ENCODE data around the gene IGF2R.

Gene IGF2R

GRCh38 chr6:160063771-160064413 lies 95.0 kb downstream of the IGF2R start:
- peaks cover 2% of the 10 kb centered on the region for H3K9me3 ChIP-seq (ENCODE audit: low read length)
- H3K36me3 ChIP-seq (ENCODE audit: insufficient read depth, low read length), result peaks cover 80% of the 10 kb centered on the region
- H3K4me1 ChIP-seq (ENCODE audit: insufficient read depth, low read length), result no peaks in the 10 kb centered on the region
- no peak overlapping the region for H2AFZ ChIP-seq (ENCODE audit: low read depth, low read length)
- H3K27me3 ChIP-seq (ENCODE audit: insufficient read depth, low read length), result no peaks in the 10 kb centered on the region
- no peak overlapping the region for H3K4me3 ChIP-seq (ENCODE audit: low read length)

GRCh38 chr6:160065200-160065599 lies 96.3 kb downstream of the IGF2R start:
- Histone ChIP-seq H2AFZ (ENCODE audit: low read depth, low read length) (no peak overlapping the region), H3K4me1 (ENCODE audit: insufficient read depth, low read length) (no peaks in the 10 kb centered on the region), H3K4me3 (ENCODE audit: low read length) (no peak overlapping the region), H3K9me3 (ENCODE audit: low read length) (peaks cover 2% of the 10 kb centered on the region), H3K36me3 (ENCODE audit: insufficient read depth, low read length) (peaks cover 80% of the 10 kb centered on the region), H3K27me3 (ENCODE audit: insufficient read depth, low read length) (no peaks in the 10 kb centered on the region)

- no peak overlapping the region for H3K4me3 ChIP-seq (ENCODE audit: low read length)
- H3K27me3 ChIP-seq (ENCODE audit: insufficient read depth, low read length), result no peaks in the 10 kb centered on the region
- H3K9me3 ChIP-seq (ENCODE audit: low read length), result peaks cover 2% of the 10 kb centered on the region
- peaks cover 81% of the 10 kb centered on the region for H3K36me3 ChIP-seq (ENCODE audit: insufficient read depth, low read length)
- H2AFZ ChIP-seq (ENCODE audit: low read depth, low read length), result no peak overlapping the region
- no peaks in the 10 kb centered on the region for H3K4me1 ChIP-seq (ENCODE audit: insufficient read depth, low read length)
These were observed 98.7 kb downstream of the IGF2R start for GRCh38 chr6:160067564-160067963.

- Histone ChIP-seq H3K27me3 (ENCODE audit: insufficient read depth, low read length) (no peaks in the 10 kb centered on the region), H3K36me3 (ENCODE audit: insufficient read depth, low read length) (peaks cover 85% of the 10 kb centered on the region), H3K9me3 (ENCODE audit: low read length) (peaks cover 2% of the 10 kb centered on the region), H3K4me1 (ENCODE audit: insufficient read depth, low read length) (no peaks in the 10 kb centered on the region), H2AFZ (ENCODE audit: low read depth, low read length) (no peak overlapping the region), H3K4me3 (ENCODE audit: low read length) (no peak overlapping the region)
These were observed 99.5 kb downstream of the IGF2R start for GRCh38 chr6:160068346-160068745.

GRCh38 chr6:160069050-160069454 lies 100.2 kb downstream of the IGF2R start:
- no peaks in the 10 kb centered on the region for H3K27me3 ChIP-seq (ENCODE audit: insufficient read depth, low read length)
- H3K9me3 ChIP-seq (ENCODE audit: low read length), result peaks cover 2% of the 10 kb centered on the region
- H3K4me1 ChIP-seq (ENCODE audit: insufficient read depth, low read length), result no peaks in the 10 kb centered on the region
- no peak overlapping the region for H2AFZ ChIP-seq (ENCODE audit: low read depth, low read length)
- peaks cover 86% of the 10 kb centered on the region for H3K36me3 ChIP-seq (ENCODE audit: insufficient read depth, low read length)
- H3K4me3 ChIP-seq (ENCODE audit: low read length), result no peak overlapping the region

GRCh38 chr6:160069459-160069858 lies 100.6 kb downstream of the IGF2R start:
- no peaks in the 10 kb centered on the region for H3K4me1 ChIP-seq (ENCODE audit: insufficient read depth, low read length)
- peaks cover 2% of the 10 kb centered on the region for H3K9me3 ChIP-seq (ENCODE audit: low read length)
- H2AFZ ChIP-seq (ENCODE audit: low read depth, low read length), result no peak overlapping the region
- H3K36me3 ChIP-seq (ENCODE audit: insufficient read depth, low read length), result peaks cover 84% of the 10 kb centered on the region
- H3K27me3 ChIP-seq (ENCODE audit: insufficient read depth, low read length), result no peaks in the 10 kb centered on the region
- no peak overlapping the region for H3K4me3 ChIP-seq (ENCODE audit: low read length)

GRCh38 chr6:160070427-160070826 lies 101.5 kb downstream of the IGF2R start:
- H3K27me3 ChIP-seq (ENCODE audit: insufficient read depth, low read length), result no peaks in the 10 kb centered on the region
- no peak overlapping the region for H3K4me3 ChIP-seq (ENCODE audit: low read length)
- H3K36me3 ChIP-seq (ENCODE audit: insufficient read depth, low read length), result peaks cover 84% of the 10 kb centered on the region

GRCh38 chr6:160070831-160071230 lies 101.9 kb downstream of the IGF2R start:
- no peak overlapping the region for H2AFZ ChIP-seq (ENCODE audit: low read depth, low read length)
- peaks cover 88% of the 10 kb centered on the region for H3K36me3 ChIP-seq (ENCODE audit: insufficient read depth, low read length)
- no peaks in the 10 kb centered on the region for H3K27me3 ChIP-seq (ENCODE audit: insufficient read depth, low read length)
- no peaks in the 10 kb centered on the region for H3K4me1 ChIP-seq (ENCODE audit: insufficient read depth, low read length)
- no peak overlapping the region for H3K4me3 ChIP-seq (ENCODE audit: low read length)
- no peaks in the 10 kb centered on the region for H3K9me3 ChIP-seq (ENCODE audit: low read length)

More at GRCh38 chr6:160070427-160070826, 101.5 kb downstream of the IGF2R start:
- no peaks in the 10 kb centered on the region for H3K9me3 ChIP-seq (ENCODE audit: low read length)
- no peaks in the 10 kb centered on the region for H3K4me1 ChIP-seq (ENCODE audit: insufficient read depth, low read length)
- no peak overlapping the region for H2AFZ ChIP-seq (ENCODE audit: low read depth, low read length)

- Histone ChIP-seq H3K27me3 (ENCODE audit: insufficient read depth, low read length) (no peaks in the 10 kb centered on the region), H2AFZ (ENCODE audit: low read depth, low read length) (no peak overlapping the region), H3K9me3 (ENCODE audit: low read length) (no peaks in the 10 kb centered on the region), H3K4me1 (ENCODE audit: insufficient read depth, low read length) (no peaks in the 10 kb centered on the region), H3K36me3 (ENCODE audit: insufficient read depth, low read length) (peaks cover 93% of the 10 kb centered on the region), H3K4me3 (ENCODE audit: low read length) (no peak overlapping the region)
These were observed 103.2 kb downstream of the IGF2R start for GRCh38 chr6:160071805-160072690.

- H3K27me3 ChIP-seq (ENCODE audit: insufficient read depth, low read length), result no peaks in the 10 kb centered on the region
- no peaks in the 10 kb centered on the region for H3K4me1 ChIP-seq (ENCODE audit: insufficient read depth, low read length)
- no peak overlapping the region for H3K4me3 ChIP-seq (ENCODE audit: low read length)
- peaks cover 93% of the 10 kb centered on the region for H3K36me3 ChIP-seq (ENCODE audit: insufficient read depth, low read length)
- H3K9me3 ChIP-seq (ENCODE audit: low read length), result no peaks in the 10 kb centered on the region
- H2AFZ ChIP-seq (ENCODE audit: low read depth, low read length), result no peak overlapping the region
These were observed 104.4 kb downstream of the IGF2R start for GRCh38 chr6:160073272-160073671.

- no peaks in the 10 kb centered on the region for H3K4me1 ChIP-seq (ENCODE audit: insufficient read depth, low read length)
- H3K36me3 ChIP-seq (ENCODE audit: insufficient read depth, low read length), result peaks cover 90% of the 10 kb centered on the region
- no peak overlapping the region for H3K4me3 ChIP-seq (ENCODE audit: low read length)
- no peak overlapping the region for H2AFZ ChIP-seq (ENCODE audit: low read depth, low read length)
- peaks cover 3% of the 10 kb centered on the region for H3K9me3 ChIP-seq (ENCODE audit: low read length)
- no peaks in the 10 kb centered on the region for H3K27me3 ChIP-seq (ENCODE audit: insufficient read depth, low read length)
These were observed 107.1 kb downstream of the IGF2R start for GRCh38 chr6:160076009-160076408.

GRCh38 chr6:160077024-160077423 lies 108.1 kb downstream of the IGF2R start:
- Histone ChIP-seq H2AFZ (ENCODE audit: low read depth, low read length) (no peak overlapping the region), H3K9me3 (ENCODE audit: low read length) (peaks cover 3% of the 10 kb centered on the region), H3K4me1 (ENCODE audit: insufficient read depth, low read length) (no peaks in the 10 kb centered on the region), H3K27me3 (ENCODE audit: insufficient read depth, low read length) (no peaks in the 10 kb centered on the region), H3K4me3 (ENCODE audit: low read length) (no peak overlapping the region), H3K36me3 (ENCODE audit: insufficient read depth, low read length) (peaks cover 89% of the 10 kb centered on the region)

- peaks cover 86% of the 10 kb centered on the region for H3K36me3 ChIP-seq (ENCODE audit: insufficient read depth, low read length)
These were observed 108.6 kb downstream of the IGF2R start for GRCh38 chr6:160077526-160077925.

More at GRCh38 chr6:160077526-160077925, 108.6 kb downstream of the IGF2R start:
- Histone ChIP-seq H3K4me3 (ENCODE audit: low read length) (no peak overlapping the region), H3K4me1 (ENCODE audit: insufficient read depth, low read length) (no peaks in the 10 kb centered on the region), H2AFZ (ENCODE audit: low read depth, low read length) (no peak overlapping the region), H3K9me3 (ENCODE audit: low read length) (peaks cover 3% of the 10 kb centered on the region), H3K27me3 (ENCODE audit: insufficient read depth, low read length) (no peaks in the 10 kb centered on the region)
